HepG2 (cell line): ENCODE results near the gene H1-8.

Experiments
- BHLHE40 ChIP-seq: IDR thresholded peaks from 2 replicates; pipeline ENCODE4 v1.6.1; 2011; ENCODE audit warnings: low read length, improper control_type of control experiment
- CTCF ChIP-seq: sonication (generic); formaldehyde crosslinking; IDR thresholded peaks from 2 replicates; pipeline ENCODE4 v1.5.0; 2020; ENCODE audit warnings: mild to moderate bottlenecking, missing genetic modification reagents, moderate library complexity
- ELF1 ChIP-seq: sonication (generic); formaldehyde crosslinking; IDR thresholded peaks from 2 replicates; pipeline ENCODE4 v1.4.0; 2020; ENCODE audit warnings: missing genetic modification reagents
- ETV6 ChIP-seq: sonication (generic); formaldehyde crosslinking; conservative IDR thresholded peaks from 2 replicates; pipeline ENCODE4 v1.4.0; 2020; ENCODE audit warnings: missing genetic modification reagents
- EZH2 ChIP-seq: conservative IDR thresholded peaks from 2 replicates; pipeline ENCODE4 v1.6.1; 2012; ENCODE audit warnings: mild to moderate bottlenecking, low read depth, low read length, moderate library complexity
- HMG20B ChIP-seq: conservative IDR thresholded peaks from 2 replicates; pipeline ENCODE4 v1.6.1; 2016; ENCODE audit warnings: missing genetic modification reagents, missing compliant biosample characterization
- KDM1A ChIP-seq: IDR thresholded peaks from 2 replicates; pipeline ENCODE4 v1.6.1; 2016; ENCODE audit warnings: missing compliant biosample characterization
- TF ChIP-seq, protein P1 (sequence below): sonication (generic); formaldehyde crosslinking; IDR thresholded peaks from 2 replicates; pipeline ENCODE4 v1.8.1; 2023; ENCODE audit warnings: missing genetic modification reagents, inconsistent platforms, borderline replicate concordance

GRCh38 chr3:129540776-129541516 is 2.0 kb upstream of the H1-8 start:
- TF ChIP-seq ELF1 (CRISPR knock-in tag) = no peak
- TF ChIP-seq KDM1A = no peak
- TF ChIP-seq CTCF (CRISPR knock-in tag) = no peak
- TF ChIP-seq HMG20B = no peak
- TF ChIP-seq BHLHE40 = no peak
- no peak for TF ChIP-seq ETV6
- TF ChIP-seq EZH2 = no peak
- TF ChIP-seq, protein P1, sequence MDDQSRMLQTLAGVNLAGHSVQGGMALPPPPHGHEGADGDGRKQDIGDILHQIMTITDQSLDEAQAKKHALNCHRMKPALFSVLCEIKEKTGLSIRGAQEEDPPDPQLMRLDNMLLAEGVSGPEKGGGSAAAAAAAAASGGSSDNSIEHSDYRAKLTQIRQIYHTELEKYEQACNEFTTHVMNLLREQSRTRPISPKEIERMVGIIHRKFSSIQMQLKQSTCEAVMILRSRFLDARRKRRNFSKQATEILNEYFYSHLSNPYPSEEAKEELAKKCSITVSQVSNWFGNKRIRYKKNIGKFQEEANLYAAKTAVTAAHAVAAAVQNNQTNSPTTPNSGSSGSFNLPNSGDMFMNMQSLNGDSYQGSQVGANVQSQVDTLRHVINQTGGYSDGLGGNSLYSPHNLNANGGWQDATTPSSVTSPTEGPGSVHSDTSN = no peak
